HEK293 (cell line): ENCODE measurements around the gene PSTK.

Experiments used
- CTCF ChIA-PET: fragments of 350-600 bp; formaldehyde crosslinking; extraction: SDS; loops from one replicate; lab custom pipeline; 2021; ENCODE audit warnings: antibody characterized with exemption; lab: Yijun Ruan, JAX
- POLR2A ChIA-PET: fragments of 300-600 bp; formaldehyde crosslinking; extraction: SDS; loops from one replicate; lab custom pipeline; 2020; ENCODE audit warnings: antibody characterized with exemption, inconsistent platforms; lab: Yijun Ruan, JAX
- H3K27ac ChIP-seq: fragments of 200-500 bp; sonication (Bioruptor generic); 2 replicates; pipeline ENCODE4 v1.5.1; 2014; ENCODE audit warnings: low read depth, low read length, control low read depth, inconsistent platforms; ENCODE audit errors: extremely low read depth
- H3K36me3 ChIP-seq, 2 experiments: fragments of 200-500 bp in 1 of 2; sonication (Bioruptor generic) in 1 of 2; 1 replicate in 1 of 2; 2 replicates in 1 of 2; pipeline ENCODE4 v1.5.1; 2014 to 2017; ENCODE audit warnings: inconsistent platforms in 2 of 2, low read length in 2 of 2; ENCODE audit not compliant: control insufficient read depth in 2 of 2, insufficient read depth in 1 of 2
- H3K4me1 ChIP-seq: fragments of 200-500 bp; sonication (Bioruptor generic); 2 replicates; pipeline ENCODE4 v1.5.1; 2014; ENCODE audit warnings: mild to moderate bottlenecking, low read length, inconsistent platforms; ENCODE audit not compliant: control insufficient read depth, insufficient read depth
- H3K4me3 ChIP-seq: 2 replicates; pipeline ENCODE4 v1.5.1; 2011; ENCODE audit warnings: low read depth, mild to moderate bottlenecking, control low read depth, low read length, moderate library complexity
- H3K9me3 ChIP-seq: fragments of 200-500 bp; sonication (Bioruptor generic); 2 replicates; pipeline ENCODE4 v1.5.1; 2014; ENCODE audit warnings: low read depth, low read length, inconsistent platforms; ENCODE audit not compliant: control insufficient read depth, insufficient read depth
- HOXD13 ChIP-seq: sonication (generic); formaldehyde crosslinking; IDR thresholded peaks from 2 replicates; pipeline ENCODE4 v1.8.0; 2022; ENCODE audit warnings: missing genetic modification reagents, borderline replicate concordance
- PATZ1 ChIP-seq: fragments of 450-650 bp; formaldehyde crosslinking; IDR thresholded peaks from 2 replicates; pipeline ENCODE4 v1.5.1; 2016; ENCODE audit warnings: missing biosample characterization, missing genetic modification characterization
- PBX3 ChIP-seq: sonication (generic); formaldehyde crosslinking; IDR thresholded peaks from 2 replicates; pipeline ENCODE4 v1.8.1; 2022; ENCODE audit warnings: mild to moderate bottlenecking, moderate library complexity, missing genetic modification reagents
- REPIN1 ChIP-seq: fragments of 450-650 bp; formaldehyde crosslinking; IDR thresholded peaks from 2 replicates; pipeline ENCODE4 v1.5.1; 2017; ENCODE audit warnings: missing biosample characterization, missing genetic modification characterization, low read depth
- TRIM28 ChIP-seq: IDR thresholded peaks from 2 replicates; pipeline ENCODE4 v1.6.1; 2011; ENCODE audit warnings: low read length, control low read depth, borderline replicate concordance
- ZNF146 ChIP-seq: fragments of 450-650 bp; formaldehyde crosslinking; IDR thresholded peaks from 2 replicates; pipeline ENCODE4 v1.5.1; 2016; ENCODE audit warnings: missing biosample characterization, missing genetic modification characterization
- ZNF280D ChIP-seq: fragments of 450-650 bp; formaldehyde crosslinking; IDR thresholded peaks from 2 replicates; pipeline ENCODE4 v1.5.1; 2016; ENCODE audit warnings: missing biosample characterization, missing genetic modification characterization
- ZNF398 ChIP-seq: fragments of 450-650 bp; formaldehyde crosslinking; IDR thresholded peaks from 2 replicates; pipeline ENCODE4 v1.5.1; 2017; ENCODE audit warnings: missing biosample characterization, missing genetic modification characterization

The PSTK gene

GRCh38 chr10:122995936-122996335 is 15.7 kb downstream of the PSTK start:
- H3K27ac ChIP-seq, result no peak overlapping the region
- CTCF ChIA-PET, result no interaction called here
- no peaks in the 10 kb centered on the region for H3K9me3 ChIP-seq
- no peak overlapping the region for H3K4me3 ChIP-seq
- POLR2A ChIA-PET, result no interaction called here
- H3K36me3 ChIP-seq, result peaks cover 29 to 56% of the 10 kb centered on the region in 2 experiments; a peak in 2 of 3 replicates
- TF ChIP-seq TRIM28 (no peak), ZNF280D (tag by site-specific recombination) (no peak), PBX3 (CRISPR knock-in tag) (no peak)
- H3K4me1 ChIP-seq, result peaks cover 9% of the 10 kb centered on the region

GRCh38 chr10:122997864-122998263 is 17.7 kb downstream of the PSTK start:
- Histone ChIP-seq H3K27ac (no peak overlapping the region), H3K9me3 (no peaks in the 10 kb centered on the region), H3K36me3 (peaks cover 21 to 47% of the 10 kb centered on the region in 2 experiments; a peak in 2 of 3 replicates), H3K4me1 (peaks cover 9% of the 10 kb centered on the region), H3K4me3 (no peak overlapping the region)
- ChIA-PET CTCF (interaction anchor here (1.0 to 1.3 kb wide), 3 partner anchors 10 to 17 kb away, joined by 3 to 5 read pairs (median 3); no protein-coding TSS in a partner anchor), POLR2A (interaction anchor here (0.8 to 1.4 kb wide), 2 partner anchors 11 to 17 kb away, joined by 3 read pairs; partner anchors contain the start of genes ACADSB and IKZF5)
- no peak for TF ChIP-seq PATZ1 (tag by site-specific recombination)

- H3K4me1 ChIP-seq, result peaks cover 9% of the 10 kb centered on the region
- ChIA-PET CTCF (interaction anchor here (0.7 to 1.7 kb wide), 4 partner anchors 9 to 19 kb away, joined by 3 to 6 read pairs (median 4); no protein-coding TSS in a partner anchor), POLR2A (interaction anchor here (0.8 to 1.4 kb wide), 2 partner anchors 10 to 17 kb away, joined by 3 read pairs; partner anchors contain the start of genes ACADSB and IKZF5)
- peaks cover 20 to 44% of the 10 kb centered on the region in 2 experiments; a peak in 2 of 3 replicates for H3K36me3 ChIP-seq
- no peaks in the 10 kb centered on the region for H3K9me3 ChIP-seq
- TF ChIP-seq ZNF146, result no peak
- TF ChIP-seq HOXD13 (CRISPR knock-in tag), result no peak
- no peak for TF ChIP-seq REPIN1 (tag by site-specific recombination)
- no peak for TF ChIP-seq ZNF398 (tag by site-specific recombination)
- no peak overlapping the region for H3K27ac ChIP-seq
- H3K4me3 ChIP-seq, result no peak overlapping the region
Measured at GRCh38 chr10:122998360-122998917, 18.2 kb downstream of the PSTK start.
